Skeletal muscle cell (primary cell): Measurements from ENCODE around the gene CDON.
"Not testable (repeated sequence)": the region's sequence is repeated elsewhere in the genome, so short reads cannot be mapped to it uniquely, and the experiment has no call there.

Experiments
- DNase-seq: peaks from one replicate; pipeline ENCODE4 v3.0.0-alpha.2; 2010; ENCODE audit warnings: low read depth
- H3K4me3 ChIP-seq: 2 replicates; pipeline ENCODE4 v1.5.1; 2011; ENCODE audit warnings: low read depth, mild to moderate bottlenecking, control low read depth, low read length, moderate library complexity

CDON gene

DNA sequence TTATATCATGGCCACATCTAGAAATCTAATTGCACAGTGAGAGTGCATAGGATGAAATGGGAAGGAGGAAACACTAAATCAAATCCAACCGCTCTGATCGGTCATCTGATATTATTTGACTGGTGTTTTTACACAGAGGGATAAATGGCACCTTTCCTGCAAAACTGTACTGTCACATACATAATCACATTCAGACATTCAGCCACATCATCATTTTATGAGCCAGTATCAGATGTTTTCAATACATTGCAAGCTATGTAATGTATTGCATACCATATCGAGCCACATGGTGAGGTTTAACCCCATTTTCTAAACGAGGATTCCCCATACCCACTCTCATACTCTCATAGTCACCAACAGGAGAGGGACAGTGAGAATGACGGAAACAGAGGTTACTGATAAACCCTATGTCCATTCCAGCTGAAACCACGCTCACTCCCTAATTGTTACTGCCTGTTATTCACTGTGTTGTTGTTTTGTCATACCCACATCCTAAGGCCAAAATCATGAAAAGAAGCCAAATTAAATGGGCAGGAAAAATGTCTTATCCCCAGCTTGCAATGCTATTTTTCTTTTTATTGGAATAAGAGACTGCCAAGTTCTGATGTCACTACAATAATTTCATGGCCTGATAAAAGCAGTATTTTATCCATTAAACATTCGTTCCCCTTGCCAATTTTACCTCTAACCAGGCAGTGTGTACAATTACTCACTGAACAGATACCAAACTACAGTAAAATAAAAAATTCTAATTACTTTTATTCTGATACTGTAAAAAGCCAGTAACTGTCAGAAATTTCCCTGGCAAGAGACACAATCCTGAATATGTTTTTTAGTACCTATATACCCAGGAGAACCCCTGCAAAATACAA lies 9.0 kb downstream of the CDON start:
- no peak overlapping the region for H3K4me3 ChIP-seq
- no peak for DNase-seq

DNA sequence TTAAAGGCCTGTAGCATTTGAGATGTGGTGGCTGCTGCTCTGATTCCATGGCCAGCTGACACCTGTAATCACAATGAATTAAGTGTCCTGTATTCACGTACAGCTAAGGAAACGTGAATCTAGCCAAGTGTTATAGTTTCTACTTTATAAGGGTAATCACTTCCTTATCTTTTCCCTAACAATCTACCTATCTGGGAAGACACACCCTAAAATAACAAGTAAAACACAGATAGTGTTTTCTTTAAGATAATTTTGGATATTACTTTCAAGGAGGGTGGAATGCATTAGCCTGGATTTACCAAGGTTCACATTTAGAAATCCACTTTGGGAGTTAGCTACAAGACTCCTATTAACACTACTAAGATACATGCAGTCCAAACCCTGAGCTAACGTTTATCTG lies 11.5 kb downstream of the CDON start:
- no peak for DNase-seq
- H3K4me3 ChIP-seq: no peak overlapping the region

- no peak overlapping the region for H3K4me3 ChIP-seq
- no peak for DNase-seq
Measured at GRCh38 chr11:126049159-126049558, 13.5 kb downstream of the CDON start.

GRCh38 chr11:126048197-126048596 lies 14.5 kb downstream of the CDON start:
- H3K4me3 ChIP-seq: no peak overlapping the region
- DNase-seq: no peak

DNA sequence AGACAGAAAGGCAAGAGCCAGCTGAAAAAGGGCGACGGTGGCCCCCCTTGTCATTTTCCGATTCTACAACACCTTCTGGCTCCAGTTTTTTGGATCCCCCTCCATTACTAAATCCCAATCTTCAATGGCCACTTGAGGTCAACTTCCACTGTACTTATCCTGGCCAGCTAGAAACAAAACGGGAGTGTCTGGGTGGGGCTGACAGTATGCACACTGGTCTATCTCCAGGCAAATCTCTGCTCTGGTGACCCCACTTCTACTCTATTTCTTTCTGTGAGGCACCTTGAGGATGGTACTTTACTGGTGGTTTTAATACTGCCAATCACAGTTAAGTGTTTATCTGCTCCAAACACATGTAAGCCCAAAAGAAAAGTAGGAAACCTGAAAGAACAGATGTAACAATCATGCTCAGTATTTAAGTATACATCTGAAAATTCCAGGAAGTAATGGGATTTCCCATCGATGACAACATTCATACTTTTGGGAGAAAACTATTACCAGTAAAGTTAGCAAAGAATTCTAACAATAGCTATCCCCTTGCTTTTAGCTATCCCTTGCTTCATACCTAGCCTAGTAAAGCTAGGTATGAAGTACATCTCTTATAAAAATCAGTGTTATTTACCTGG lies 16.0 kb downstream of the CDON start:
- no peak overlapping the region for H3K4me3 ChIP-seq
- DNase-seq: no peak

GRCh38 chr11:126039485-126040271 lies 23.0 kb downstream of the CDON start:
- no peak for DNase-seq
- H3K4me3 ChIP-seq: no peak overlapping the region

DNA sequence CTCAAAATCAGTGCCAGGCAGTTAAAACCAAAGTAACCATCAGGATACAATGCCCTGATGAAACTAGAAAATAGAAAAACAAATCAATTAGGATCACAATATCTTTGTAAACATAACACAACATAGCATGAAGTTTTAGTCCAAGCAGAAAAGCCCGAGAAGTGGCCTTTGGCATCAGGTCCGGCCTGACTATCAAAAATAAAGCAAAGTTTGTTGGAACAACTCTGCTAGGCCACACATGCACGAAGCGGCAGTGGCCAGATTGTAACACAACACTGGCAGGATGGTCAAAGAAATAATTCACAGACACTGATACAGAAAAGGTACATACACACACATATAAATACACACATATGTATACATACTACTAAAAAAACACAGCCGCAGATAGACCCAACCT lies 26.9 kb downstream of the CDON start:
- no peak overlapping the region for H3K4me3 ChIP-seq
- DNase-seq: no peak

DNA sequence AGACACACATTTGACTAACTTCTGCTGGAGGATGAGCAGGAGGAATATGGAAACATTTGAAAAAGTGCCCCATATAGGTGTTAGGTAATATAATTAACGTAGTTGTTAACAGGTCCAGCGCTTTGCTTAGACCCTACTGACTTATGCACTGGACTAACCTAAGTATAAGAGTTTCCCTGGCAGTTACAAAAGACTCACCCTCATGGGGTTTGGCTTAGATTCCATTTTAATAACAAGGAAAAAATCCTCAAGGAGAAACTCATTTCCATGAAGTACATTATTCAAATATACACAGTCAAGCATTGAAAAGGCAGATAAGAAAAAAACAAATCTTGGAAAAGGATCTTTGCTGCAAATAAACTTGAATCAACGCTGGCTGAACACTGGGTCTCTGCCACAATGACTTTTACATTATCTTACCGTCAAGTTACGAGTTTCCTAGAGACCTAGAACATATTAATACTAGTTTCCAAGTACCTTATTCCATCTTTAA lies 27.7 kb downstream of the CDON start:
- DNase-seq: no peak
- no peak overlapping the region for H3K4me3 ChIP-seq

DNA sequence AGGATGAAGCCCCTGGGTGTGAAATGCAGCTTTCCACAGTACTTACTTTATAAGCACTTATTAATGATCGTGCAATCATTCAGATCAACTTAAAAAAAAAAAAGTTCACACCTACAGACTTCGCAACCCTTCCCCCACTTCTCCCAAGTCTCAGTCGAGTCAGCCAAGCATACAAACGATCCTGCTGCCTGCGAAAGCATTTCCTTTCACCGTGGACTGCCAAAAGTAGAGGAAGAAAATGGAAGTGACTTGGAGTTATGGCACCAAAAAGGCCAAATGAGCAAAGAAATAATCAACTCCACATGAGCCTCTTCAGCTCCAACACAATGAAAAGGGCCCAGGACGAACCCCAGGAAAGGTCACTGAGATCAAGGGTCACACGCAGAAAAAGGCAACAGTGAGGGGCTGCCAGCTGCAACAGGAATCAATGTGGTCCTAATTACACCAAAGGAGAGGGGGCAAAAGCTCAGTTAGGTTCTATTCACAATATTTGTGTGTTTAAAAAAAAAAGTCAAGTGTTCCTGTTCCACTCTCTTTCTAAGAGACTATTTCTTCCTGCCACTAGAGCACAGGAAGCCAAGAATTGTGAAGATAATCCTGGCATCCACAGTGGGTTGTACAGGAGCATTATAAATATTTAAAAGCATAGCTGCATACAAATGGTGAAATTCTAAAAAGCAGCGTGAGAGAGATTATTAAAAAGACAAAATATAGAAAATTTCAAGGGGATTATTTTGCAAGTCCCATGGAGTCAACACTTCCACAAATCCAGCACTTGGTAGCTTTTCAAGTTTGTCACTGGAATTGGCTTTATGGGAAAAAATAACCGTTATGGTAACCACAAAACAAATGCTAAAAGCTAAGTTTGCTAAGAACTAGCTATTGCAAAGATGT lies 28.4 kb downstream of the CDON start:
- DNase-seq: no peak
- no peak overlapping the region for H3K4me3 ChIP-seq

DNA sequence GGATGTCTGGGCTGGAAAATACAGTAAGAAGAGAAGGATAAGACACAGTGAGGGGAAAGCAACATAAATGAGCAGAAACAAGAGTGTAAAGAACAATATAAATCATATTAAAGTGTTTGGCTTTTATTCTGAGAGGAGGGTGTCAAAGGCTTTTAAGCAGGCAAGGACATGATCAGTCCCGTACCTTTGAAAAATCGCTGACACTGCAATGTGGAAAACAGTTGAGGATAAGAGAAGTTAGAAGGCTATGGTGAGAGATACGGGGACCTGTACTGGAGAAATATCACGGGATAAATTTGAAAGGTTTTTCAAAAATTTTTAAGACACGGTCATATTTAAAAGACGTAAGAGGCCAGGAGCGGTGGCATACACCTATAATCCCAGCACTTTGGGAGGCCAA lies 30.3 kb downstream of the CDON start:
- no peak overlapping the region for H3K4me3 ChIP-seq
- DNase-seq: no peak

GRCh38 chr11:126029805-126030204 lies 32.9 kb downstream of the CDON start:
- DNase-seq: no peak
- no peak overlapping the region for H3K4me3 ChIP-seq

DNA sequence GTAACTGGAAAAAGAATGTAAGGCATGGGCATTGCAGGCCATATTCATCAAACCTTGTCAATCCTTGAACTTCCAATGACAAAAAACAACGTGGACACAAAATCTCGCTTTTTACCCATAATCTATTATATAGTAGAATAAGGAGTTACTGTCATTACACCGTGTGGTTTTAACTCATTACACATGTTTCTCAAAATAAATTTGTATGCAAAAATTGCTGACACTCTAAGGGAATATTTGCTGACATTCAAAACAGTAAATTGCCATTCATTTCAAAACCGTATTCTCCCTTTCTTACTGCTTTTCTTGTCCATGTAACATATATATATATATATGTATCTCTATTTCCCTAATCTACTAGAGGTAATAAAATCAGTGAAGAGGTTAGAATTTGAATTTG lies 33.4 kb downstream of the CDON start:
- no peak for DNase-seq
- H3K4me3 ChIP-seq: no peak overlapping the region

GRCh38 chr11:126028534-126028933 lies 34.1 kb downstream of the CDON start:
- H3K4me3 ChIP-seq, DNase-seq: not testable (repeated sequence)

DNA sequence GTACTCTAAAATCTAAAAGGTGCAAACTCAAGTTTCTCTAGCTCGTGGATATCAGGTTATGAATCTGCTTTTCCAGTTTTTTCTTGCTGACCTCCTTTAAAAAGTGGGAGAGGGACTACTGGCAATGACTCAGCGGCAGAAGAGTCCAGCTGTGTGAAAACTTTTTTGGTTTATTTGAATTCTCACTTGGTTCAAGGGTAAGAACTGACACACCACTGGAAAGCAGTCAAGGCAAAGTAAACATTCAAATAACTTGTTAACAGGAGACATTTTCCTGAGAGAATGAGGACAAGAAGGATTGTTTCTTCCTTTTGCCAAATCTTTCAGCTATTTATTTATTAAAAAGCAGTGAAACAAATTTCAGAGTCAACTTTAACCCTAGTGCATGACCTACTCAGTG lies 36.1 kb downstream of the CDON start:
- no peak for DNase-seq
- no peak overlapping the region for H3K4me3 ChIP-seq

- no peak for DNase-seq
- H3K4me3 ChIP-seq: no peak overlapping the region
Measured at GRCh38 chr11:126025822-126026221, 36.8 kb downstream of the CDON start.

DNA sequence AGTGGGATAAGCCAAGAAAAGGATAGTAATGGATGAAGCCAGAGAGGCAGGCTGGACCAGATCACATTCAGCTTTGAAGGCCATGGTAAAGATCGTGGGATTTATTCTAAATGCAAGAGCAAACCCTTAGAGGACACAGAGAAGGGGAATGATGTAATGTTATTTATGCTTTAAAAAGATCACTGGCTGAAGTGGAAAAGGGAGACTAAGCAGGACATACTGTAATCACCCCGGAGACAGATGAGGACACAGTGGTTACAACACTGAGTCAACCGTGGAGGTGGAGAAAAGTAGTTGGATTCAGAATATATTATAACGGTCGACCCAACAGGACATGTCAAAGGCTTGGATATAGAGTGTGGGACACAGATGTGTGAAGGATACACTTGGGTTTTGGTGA lies 38.5 kb downstream of the CDON start:
- no peak overlapping the region for H3K4me3 ChIP-seq
- peak; percentile 8 for DNase-seq

- no peak overlapping the region for H3K4me3 ChIP-seq
- DNase-seq: no peak
Measured at GRCh38 chr11:126012852-126013251, 49.8 kb downstream of the CDON start.

DNA sequence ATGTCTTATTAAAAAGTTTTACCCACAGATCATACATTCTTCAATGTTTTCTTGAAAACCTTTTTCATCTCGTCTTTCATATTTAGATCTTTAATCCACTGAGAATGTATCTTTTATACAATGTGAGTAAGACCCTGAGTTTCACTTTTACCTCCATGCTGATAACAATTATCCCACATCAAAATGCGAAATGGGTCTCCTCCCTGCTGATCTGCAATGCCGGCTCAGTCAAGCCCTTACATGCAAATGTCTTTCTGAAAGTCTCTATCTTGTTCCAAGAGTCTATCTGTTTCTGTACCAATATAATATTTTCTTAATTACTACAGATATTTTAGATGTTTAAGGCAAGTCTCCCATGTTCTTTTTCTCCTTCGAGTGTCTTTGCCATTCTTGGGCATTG lies 50.9 kb downstream of the CDON start:
- no peak for DNase-seq
- H3K4me3 ChIP-seq: no peak overlapping the region

DNA sequence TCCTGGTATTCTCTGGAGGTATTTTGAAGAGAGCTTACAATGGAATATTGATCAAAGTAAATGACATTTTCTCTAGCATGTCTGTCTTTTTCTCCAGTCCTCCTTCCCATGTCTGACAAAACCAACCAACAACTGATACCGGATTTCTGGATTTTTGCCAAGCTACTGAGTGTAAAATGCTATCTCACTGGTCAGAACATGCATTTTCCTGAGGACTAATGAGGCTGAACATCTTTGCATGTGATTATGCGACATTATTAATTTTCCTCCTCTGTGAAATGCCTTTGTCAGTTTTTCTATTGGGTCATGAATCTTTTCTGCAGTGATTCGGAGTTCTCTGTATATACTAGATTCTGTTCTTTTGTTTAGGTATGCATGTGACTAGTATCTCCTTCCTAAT lies 51.4 kb downstream of the CDON start:
- H3K4me3 ChIP-seq: no peak overlapping the region
- no peak for DNase-seq
